GM12892 (cell line): ENCODE data around the gene PDE4B.

Source experiments
- DNase-seq: peaks from one replicate; pipeline ENCODE4 v3.0.0; 2011; ENCODE audit not compliant: insufficient read length
- FAIRE-seq: peaks from 2 replicates; lab custom pipeline; 2011; peaks lifted over from hg19 to GRCh38; lab: Jason Lieb, UNC
- POLR2A ChIP-seq: IDR thresholded peaks from 2 replicates; pipeline ENCODE4 v1.6.1; 2011; ENCODE audit warnings: low read depth, low read length, control low read depth
- POLR2AphosphoS5 ChIP-seq: IDR thresholded peaks from 2 replicates; pipeline ENCODE4 v1.6.1; 2011; ENCODE audit warnings: low read depth, low read length, control low read depth
- TAF1 ChIP-seq: IDR thresholded peaks from 2 replicates; pipeline ENCODE4 v1.6.1; 2011; ENCODE audit warnings: low read depth, mild to moderate bottlenecking, control low read depth, low read length, borderline replicate concordance

PDE4B gene

DNA sequence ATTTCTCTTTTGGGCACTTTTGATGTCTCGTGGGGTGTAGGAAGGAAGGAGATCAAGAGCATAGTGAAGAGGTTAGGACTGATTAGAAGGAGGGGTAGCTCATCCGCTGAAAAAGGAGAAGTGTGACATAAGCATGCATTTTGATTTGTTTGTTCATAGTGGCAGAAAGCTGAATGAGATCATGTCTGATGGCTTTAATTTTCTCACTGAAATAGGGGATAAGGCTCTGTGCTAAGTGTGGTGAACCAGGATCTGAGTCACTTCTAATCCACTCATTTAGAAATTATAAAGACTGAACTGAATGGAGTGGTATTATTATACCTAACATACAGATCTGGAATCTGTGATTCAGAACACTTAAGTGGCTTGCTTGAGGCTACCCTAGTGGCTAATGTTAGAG, 344.5 kb downstream of the PDE4B start:
- FAIRE-seq (no peak), DNase-seq (no peak)
- no peak for TF ChIP-seq TAF1
- TF ChIP-seq POLR2A, result no peak
- no peak for TF ChIP-seq POLR2AphosphoS5

DNA sequence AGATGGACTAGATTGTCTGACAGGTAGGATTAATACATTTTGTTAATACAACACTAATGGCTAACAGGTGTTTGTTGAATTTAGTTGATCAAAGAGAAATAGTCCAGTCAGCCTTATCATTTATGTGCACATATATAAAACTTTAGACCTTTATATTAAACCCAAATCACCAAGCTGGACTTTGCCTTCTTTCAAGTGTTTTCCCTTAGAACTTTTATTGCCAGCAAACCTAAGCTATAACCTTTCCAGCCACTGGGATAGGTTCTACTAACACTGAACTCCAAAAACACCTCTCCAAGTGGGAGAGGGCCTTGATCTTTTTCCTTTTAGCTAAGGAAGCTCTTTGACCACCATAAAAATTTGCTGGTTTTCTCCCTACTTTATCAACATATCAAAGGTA, 345.9 kb downstream of the PDE4B start:
- no peak for FAIRE-seq
- no peak for DNase-seq
- TF ChIP-seq POLR2AphosphoS5, result no peak
- no peak for TF ChIP-seq POLR2A
- TF ChIP-seq TAF1, result no peak

DNA sequence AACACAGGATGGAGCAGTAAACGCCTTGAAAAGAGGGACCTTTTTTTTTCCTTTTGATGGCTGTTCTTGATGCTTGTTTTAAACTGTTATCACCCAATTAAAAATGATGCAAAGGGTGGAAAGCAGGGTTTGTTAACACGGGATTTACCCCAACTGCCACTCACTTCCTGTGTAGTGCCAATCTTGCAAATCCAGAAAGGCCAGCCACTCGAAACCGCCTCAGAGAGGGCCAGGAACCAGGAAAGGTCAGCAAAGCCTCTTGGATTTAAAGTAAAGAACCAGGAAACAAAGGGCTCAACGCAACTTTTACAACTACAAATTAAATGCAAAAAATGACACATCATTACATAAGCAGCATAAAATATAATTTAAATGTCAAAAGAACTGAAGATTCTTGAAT, 347.4 kb downstream of the PDE4B start:
- TF ChIP-seq TAF1 (no peak), POLR2AphosphoS5 (no peak), POLR2A (no peak)
- FAIRE-seq (no peak), DNase-seq (no peak)

DNA sequence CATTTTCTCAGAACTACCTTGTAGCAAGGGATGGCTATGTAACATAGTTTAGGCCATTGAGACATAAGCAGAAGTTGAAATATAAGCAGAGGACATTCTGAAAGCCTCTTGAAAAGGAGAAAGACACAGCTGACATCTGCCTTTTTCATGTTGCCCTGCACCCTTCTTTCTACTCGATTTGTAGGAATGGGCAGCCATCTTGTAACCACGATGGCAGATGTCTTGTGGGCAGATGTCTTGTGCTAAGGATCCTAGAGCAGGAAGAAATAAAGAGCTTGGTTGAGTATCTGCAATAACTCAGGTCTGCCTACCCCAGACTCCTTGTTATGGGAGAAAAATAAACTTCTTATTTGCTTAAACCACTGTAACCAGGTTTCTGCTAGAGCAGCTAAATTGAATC, 351.0 kb downstream of the PDE4B start:
- no peak for DNase-seq
- TF ChIP-seq POLR2AphosphoS5, result no peak
- no peak for TF ChIP-seq TAF1
- no peak for TF ChIP-seq POLR2A
- no peak for FAIRE-seq

DNA sequence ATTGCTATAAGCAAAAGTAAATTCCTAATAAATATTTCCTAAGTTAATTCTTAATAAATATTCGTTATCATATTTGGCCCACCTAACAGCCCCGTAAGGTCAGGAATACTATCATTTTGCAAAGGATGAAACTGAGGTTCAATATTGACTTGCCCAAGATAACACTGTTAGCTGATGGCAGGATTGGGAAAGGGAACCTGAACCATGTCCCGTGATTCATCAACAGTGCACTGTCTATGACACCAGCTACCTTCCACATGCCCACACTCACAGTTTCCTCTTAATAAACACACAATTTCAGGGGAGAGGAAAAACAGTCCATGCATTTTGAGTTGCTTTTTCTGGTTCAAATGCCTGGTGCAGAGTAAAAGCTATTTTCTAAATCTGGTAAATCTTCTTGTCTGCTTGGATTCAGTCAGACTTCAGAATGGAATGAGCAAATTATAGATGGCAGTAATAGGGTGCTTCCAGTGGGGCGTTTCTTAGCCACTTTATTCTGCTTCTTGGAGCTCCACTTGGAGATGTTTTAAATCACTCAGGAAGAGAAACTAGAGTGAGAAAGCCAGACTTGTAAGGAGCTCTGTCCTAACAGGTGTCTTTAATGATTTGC, 354.6 kb downstream of the PDE4B start:
- no peak for TF ChIP-seq TAF1
- no peak for TF ChIP-seq POLR2A
- no peak for TF ChIP-seq POLR2AphosphoS5
- no peak for FAIRE-seq

DNA sequence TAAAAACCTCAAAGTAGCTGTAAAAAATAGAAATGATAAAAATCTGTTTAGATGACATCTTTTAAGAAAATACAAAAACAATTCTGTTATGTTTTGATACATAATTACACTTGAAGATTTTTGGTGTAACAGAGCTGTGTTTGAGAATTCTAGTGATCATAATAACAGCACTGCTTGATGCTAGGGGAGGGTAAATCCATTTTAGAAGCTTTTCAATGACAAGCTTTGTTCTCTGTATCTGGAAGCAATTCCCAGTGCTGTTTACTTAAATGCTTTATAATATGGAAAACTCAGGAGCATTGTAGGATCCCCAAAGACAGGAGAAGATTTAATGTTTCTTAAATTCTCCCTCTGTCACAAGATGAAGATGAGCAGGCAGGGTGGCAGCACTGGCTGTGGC, 359.3 kb downstream of the PDE4B start:
- no peak for DNase-seq
- FAIRE-seq, result no peak
- TF ChIP-seq POLR2AphosphoS5 (no peak), TAF1 (no peak), POLR2A (no peak)

More for the DNA sequence above, 354.6 kb downstream of the PDE4B start:
- no peak for DNase-seq

DNA sequence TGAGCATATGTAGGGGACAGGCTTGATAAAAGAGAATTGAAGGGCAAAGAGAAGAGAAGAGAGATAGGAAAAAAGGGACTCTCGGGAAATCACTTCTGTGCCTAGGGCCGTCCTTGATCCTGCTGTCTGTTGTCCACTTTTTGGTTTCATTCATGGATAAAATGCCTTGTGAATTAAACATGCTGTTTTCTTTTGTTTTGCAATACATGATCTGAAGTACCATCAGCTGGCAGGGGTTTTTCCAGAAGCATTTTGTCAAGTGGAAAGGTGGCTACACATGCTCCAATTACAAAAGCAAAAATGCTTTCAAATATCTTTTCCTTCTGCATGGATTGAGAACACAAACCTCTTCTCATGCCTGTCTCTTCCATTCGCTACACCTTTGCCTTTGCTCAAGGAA, 361.7 kb downstream of the PDE4B start:
- no peak for TF ChIP-seq POLR2AphosphoS5
- TF ChIP-seq POLR2A, result no peak
- TF ChIP-seq TAF1, result no peak
- DNase-seq, result no peak
- no peak for FAIRE-seq

DNA sequence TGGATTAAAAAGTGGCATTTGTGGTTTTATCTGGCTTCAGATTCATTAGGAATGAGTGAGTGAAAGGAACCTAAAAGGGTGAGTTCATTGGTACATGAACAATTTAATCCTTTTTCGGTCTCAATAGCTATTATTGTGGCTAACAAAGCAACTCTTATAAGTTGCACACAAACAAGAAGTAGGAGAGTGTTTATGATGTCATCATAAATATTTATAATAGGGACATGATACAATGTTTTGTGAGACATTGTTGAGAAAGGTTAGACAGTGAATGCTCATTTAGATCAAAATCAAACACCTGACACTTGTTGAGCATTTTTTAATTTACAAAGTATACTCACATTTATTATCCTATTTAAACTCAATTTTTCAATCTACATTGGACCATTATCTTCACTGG, 363.4 kb downstream of the PDE4B start:
- FAIRE-seq (no peak), DNase-seq (no peak)
- TF ChIP-seq TAF1 (no peak), POLR2AphosphoS5 (no peak), POLR2A (no peak)

DNA sequence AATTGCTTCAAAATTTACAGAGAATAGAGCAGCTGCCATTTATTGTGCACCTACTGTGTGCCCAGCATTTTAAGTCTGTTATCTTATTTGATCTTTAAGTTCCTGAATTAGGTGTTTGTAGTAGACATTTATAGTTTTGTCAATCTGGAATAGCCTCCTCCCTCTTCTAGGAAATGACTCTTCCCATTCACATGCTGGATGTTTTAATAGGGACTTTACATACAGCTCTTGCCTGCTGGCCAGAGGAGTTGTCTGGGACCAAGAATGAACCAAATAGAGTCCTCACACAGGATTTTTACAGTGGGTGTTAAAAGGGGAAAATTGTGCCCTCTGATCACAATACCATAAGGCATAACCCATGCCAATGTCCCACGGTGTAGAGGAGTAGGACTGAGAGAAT, 367.1 kb downstream of the PDE4B start:
- FAIRE-seq, result no peak
- TF ChIP-seq POLR2AphosphoS5, result no peak
- TF ChIP-seq TAF1, result no peak
- TF ChIP-seq POLR2A, result no peak
- DNase-seq, result no peak

DNA sequence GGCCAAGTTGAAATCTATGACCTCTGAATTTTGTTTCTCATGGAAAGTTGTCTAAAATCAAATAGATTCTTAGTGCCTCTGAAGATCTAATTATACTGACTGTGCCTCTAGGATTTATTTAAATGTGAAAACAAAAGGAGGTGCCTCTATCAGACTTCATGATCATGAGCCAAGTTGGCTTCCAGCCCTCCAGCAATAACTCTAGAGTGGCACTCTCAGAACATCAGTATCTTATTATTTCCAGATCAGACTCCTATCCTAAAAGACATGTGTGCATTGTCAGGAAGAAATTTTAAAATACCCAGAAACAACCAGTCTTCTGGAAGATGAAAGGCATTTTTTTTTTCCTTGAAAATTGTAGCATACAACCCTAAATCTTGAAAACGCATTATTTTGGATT, 368.0 kb downstream of the PDE4B start:
- no peak for FAIRE-seq
- no peak for DNase-seq
- no peak for TF ChIP-seq TAF1
- TF ChIP-seq POLR2A, result no peak
- TF ChIP-seq POLR2AphosphoS5, result no peak

DNA sequence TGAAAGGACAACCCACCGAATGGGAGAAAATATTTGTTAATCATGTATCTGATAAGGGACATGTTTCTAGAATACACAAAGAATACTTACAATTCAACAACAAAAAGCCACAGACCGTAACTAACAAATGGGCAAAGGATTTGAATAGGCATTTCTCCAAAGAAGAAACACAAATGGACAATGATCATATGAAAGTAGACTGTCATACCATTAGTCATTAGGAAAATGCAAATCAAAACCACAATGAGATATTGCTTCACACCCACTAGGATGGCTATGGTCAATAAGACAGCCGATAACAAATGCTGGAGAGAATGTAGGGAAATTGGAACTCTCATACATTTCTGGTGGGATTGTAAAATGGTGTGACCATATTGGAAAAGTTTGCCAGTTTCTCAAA, 374.1 kb downstream of the PDE4B start:
- DNase-seq (no peak), FAIRE-seq (no peak)
- TF ChIP-seq POLR2AphosphoS5, result no peak
- TF ChIP-seq TAF1, result no peak
- TF ChIP-seq POLR2A, result no peak

DNA sequence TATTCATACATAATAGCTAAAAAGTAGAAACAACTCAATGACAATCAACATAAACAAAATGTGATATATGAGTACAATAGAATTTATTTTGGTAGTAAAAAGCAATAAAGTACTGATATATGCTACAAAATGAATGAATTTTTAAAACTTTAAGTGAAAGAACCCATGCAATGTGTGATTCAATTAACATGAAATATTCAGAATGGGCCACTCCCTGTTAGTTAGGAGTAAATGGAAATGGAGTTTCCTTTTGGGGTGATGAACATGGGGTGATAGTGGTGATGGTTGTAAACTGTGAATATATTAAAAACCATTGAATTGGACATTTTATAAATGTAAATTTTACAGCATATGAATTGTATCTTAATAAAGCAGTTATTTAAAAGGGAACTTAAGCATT, 374.6 kb downstream of the PDE4B start:
- TF ChIP-seq POLR2AphosphoS5, result no peak
- no peak for TF ChIP-seq TAF1
- no peak for FAIRE-seq
- DNase-seq, result no peak

DNA sequence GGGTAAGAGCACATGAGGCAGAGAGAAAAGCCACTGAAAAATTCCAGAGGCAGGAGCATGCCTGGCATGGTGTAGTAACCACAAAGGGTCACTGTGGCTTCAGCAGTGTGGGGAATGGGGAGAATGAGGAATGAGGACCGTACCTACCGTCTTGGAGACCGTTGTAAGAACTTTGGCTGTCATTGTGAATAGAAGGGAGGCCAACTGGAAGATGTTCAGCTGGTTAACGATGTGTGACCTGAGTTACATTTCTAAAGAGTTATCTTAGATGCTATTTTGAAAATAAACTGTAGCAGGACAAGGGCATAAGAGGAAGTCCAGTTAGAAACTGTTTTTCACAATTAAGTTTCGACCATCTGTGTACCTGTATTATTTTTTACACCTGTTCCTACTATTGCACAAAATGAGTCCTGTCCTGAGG, 375.8 kb downstream of the PDE4B start:
- DNase-seq, result no peak
- no peak for TF ChIP-seq POLR2AphosphoS5
- no peak for TF ChIP-seq TAF1
- TF ChIP-seq POLR2A, result no peak
- no peak for FAIRE-seq
